HCEC 1CT (cell line): ENCODE measurements around the gene MPST.

Experiments
- DNase-seq: peaks from one replicate; pipeline ENCODE4 v3.0.0-alpha.2; 2017

The MPST gene

GRCh38 chr22:37023743-37024338, 4.3 kb downstream of the MPST start:
- DNase-seq = no peak

- no peak for DNase-seq
Observed at GRCh38 chr22:37024339-37025157, 5.0 kb downstream of the MPST start.

- DNase-seq = no peak
Observed at GRCh38 chr22:37025500-37026070, 6.0 kb downstream of the MPST start.

- no peak for DNase-seq
Observed at GRCh38 chr22:37026325-37026724, 6.8 kb downstream of the MPST start.

GRCh38 chr22:37027556-37027955, 8.0 kb downstream of the MPST start:
- DNase-seq = no peak

- DNase-seq = no peak
Observed at GRCh38 chr22:37028692-37029674, 9.4 kb downstream of the MPST start.

GRCh38 chr22:37030560-37031281, 11.2 kb downstream of the MPST start:
- DNase-seq = no peak

- DNase-seq = no peak
Observed at GRCh38 chr22:37032134-37032534, 12.6 kb downstream of the MPST start.

- DNase-seq = peak; percentile 30
Observed at GRCh38 chr22:37032535-37033460, 13.3 kb downstream of the MPST start.

GRCh38 chr22:37033605-37034430, 14.3 kb downstream of the MPST start:
- DNase-seq = no peak

GRCh38 chr22:37036655-37037377, 17.3 kb downstream of the MPST start:
- no peak for DNase-seq

- DNase-seq = no peak
Observed at GRCh38 chr22:37037669-37038068, 18.1 kb downstream of the MPST start.

- no peak for DNase-seq
Observed at GRCh38 chr22:37039466-37039865, 19.9 kb downstream of the MPST start.

- no peak for DNase-seq
Observed at GRCh38 chr22:37043209-37043827, 23.8 kb downstream of the MPST start.

- peak; percentile 41 for DNase-seq
Observed at GRCh38 chr22:37043828-37044538, 24.4 kb downstream of the MPST start.

- DNase-seq = peak; percentile 7
Observed at GRCh38 chr22:37044634-37045625, 25.4 kb downstream of the MPST start.

GRCh38 chr22:37045958-37046357, 26.4 kb downstream of the MPST start:
- peak; percentile 29 for DNase-seq
